Naive thymus-derived CD4-positive, alpha-beta T cell (primary cell): ENCODE results near the gene MRPL50. TPM values are rescaled to one million over a fixed set of nuclear protein-coding genes. Genes with fewer than 3 reads are reported as not detected.

Source experiments
- ATAC-seq: fragments of 150-1000 bp; cut with Tn5 transposase; 2 replicates; pipeline ENCODE4 v1.10.0; 2021; ENCODE audit warnings: mild to moderate bottlenecking, moderate library complexity
- CTCF ChIA-PET: fragments of 350-600 bp; sonication (Branson Sonifier 250); formaldehyde crosslinking; loops from one replicate; lab custom pipeline; 2021; ENCODE audit warnings: antibody characterized with exemption; lab: Charles Lee
- POLR2A ChIA-PET: fragments of 350-600 bp; sonication (Branson Sonifier 250); formaldehyde crosslinking; loops from one replicate; lab custom pipeline; 2021; ENCODE audit warnings: antibody characterized with exemption, inconsistent platforms; lab: Charles Lee
- DNase-seq, 9 donors: peaks; one replicate each; pipeline versions ENCODE4 v3.0.0 to v3.0.0-alpha.2; 2020 to 2022; ENCODE audit warnings: mixed read lengths in 1 of 9
- H3K27ac ChIP-seq: one replicate; pipeline ENCODE4 v1.7.0; 2013; ENCODE audit warnings: mild to moderate bottlenecking, low read depth, low read length, moderate library complexity
- H3K27me3 ChIP-seq, 2 donors: one replicate each; pipeline ENCODE4 v1.7.0; 2013; ENCODE audit warnings: low read length in 2 of 2, mild to moderate bottlenecking in 2 of 2, moderate library complexity in 2 of 2; ENCODE audit not compliant: control insufficient read depth in 2 of 2, insufficient read depth in 2 of 2
- H3K36me3 ChIP-seq, 3 experiments: 1 replicate in 2 of 3; 2 replicates in 1 of 3; pipeline ENCODE4 v1.7.0; 2013; ENCODE audit warnings: low read length in 3 of 3, mild to moderate bottlenecking in 3 of 3, moderate library complexity in 1 of 3; ENCODE audit not compliant: insufficient read depth in 3 of 3, control insufficient read depth in 2 of 3
- H3K4me1 ChIP-seq, 2 donors: one replicate each; pipeline ENCODE4 v1.7.0; 2013; ENCODE audit warnings: low read length in 2 of 2, mild to moderate bottlenecking in 2 of 2, moderate library complexity in 1 of 2; ENCODE audit not compliant: control insufficient read depth in 2 of 2, insufficient read depth in 2 of 2
- H3K4me3 ChIP-seq: 2 replicates; pipeline ENCODE4 v1.7.0; 2013; ENCODE audit warnings: mild to moderate bottlenecking, low read length
- H3K9me3 ChIP-seq, 3 experiments: 1 replicate in 2 of 3; 2 replicates in 1 of 3; pipeline ENCODE4 v1.7.0; 2013; ENCODE audit warnings: low read length in 3 of 3; ENCODE audit not compliant: control insufficient read depth in 2 of 3
- H3K27ac Mint-ChIP-seq, 9 donors: one replicate each; pipeline ENCODE4 v1.8.0; 2020 to 2022; ENCODE audit warnings: mixed read lengths in 9 of 9, mild to moderate bottlenecking in 8 of 9, moderate library complexity in 5 of 9, inconsistent platforms in 2 of 9
- H3K27me3 Mint-ChIP-seq, 5 donors: one replicate each; pipeline ENCODE4 v1.8.0; 2021 to 2022; ENCODE audit warnings: mixed read lengths in 5 of 5, mild to moderate bottlenecking in 1 of 5
- H3K36me3 Mint-ChIP-seq, 5 donors: one replicate each; pipeline ENCODE4 v1.8.0; 2020 to 2022; ENCODE audit warnings: mixed read lengths in 5 of 5, mild to moderate bottlenecking in 3 of 5, inconsistent platforms in 1 of 5
- H3K4me1 Mint-ChIP-seq, 7 donors: one replicate each; pipeline ENCODE4 v1.8.0; 2020 to 2022; ENCODE audit warnings: mixed read lengths in 7 of 7, mild to moderate bottlenecking in 3 of 7, inconsistent platforms in 1 of 7
- H3K4me3 Mint-ChIP-seq, 10 donors: one replicate each; pipeline ENCODE4 v1.8.0; 2020 to 2022; ENCODE audit warnings: mild to moderate bottlenecking in 10 of 10, mixed read lengths in 10 of 10, moderate library complexity in 6 of 10, inconsistent platforms in 2 of 10
- H3K9me3 Mint-ChIP-seq, 11 donors: one replicate each; pipeline ENCODE4 v1.8.0; 2020 to 2022; ENCODE audit warnings: mixed read lengths in 11 of 11, mild to moderate bottlenecking in 4 of 11, inconsistent platforms in 1 of 11, moderate library complexity in 1 of 11
- intact Hi-C, 2 donors: fragments of 100-400 bp; cut with micrococcal nuclease; formaldehyde crosslinking; loops; one replicate each; pipeline ENCODE4 v1.15.1; 2023
- polyA plus RNA-seq, 2 donors: library from polyadenylated mRNA; unstranded; fragments of 300-500 nt; fragmentation: Illumina TruSeq; gene quantifications; one replicate each; pipeline ENCODE4 v1.2.3, GENCODE V29; 2021
- total RNA-seq, 6 experiments: library from RNA in 5 of 6; stranded (reverse) in 5 of 6; gene quantifications; 1 replicate in 5 of 6; 2 replicates in 1 of 6; pipeline ENCODE4 v1.2.3 and lab custom pipeline; 2021 to 2026

Gene MRPL50
- total and polyA plus RNA-seq, 7 experiments from 2014 or later: 6.5 to 23.8 (median 14.9) TPM

- H3K27me3 ChIP-seq: no peaks in the 10 kb centered on the region
- H3K4me3 ChIP-seq: no peak overlapping the region
- peaks cover 0 to 4% (median 0%) of the 10 kb centered on the region in 5 donors for H3K36me3 Mint-ChIP-seq
- H3K4me3 Mint-ChIP-seq: no peak overlapping the region
- peaks cover 0 to 2% (median 0%) of the 10 kb centered on the region in 11 donors for H3K9me3 Mint-ChIP-seq
- H3K27ac Mint-ChIP-seq: no peak overlapping the region
- H3K27me3 Mint-ChIP-seq: peaks cover 5 to 44% (median 38%) of the 10 kb centered on the region in 5 donors
- DNase-seq: no peak
- no peaks in the 10 kb centered on the region for H3K36me3 ChIP-seq
- H3K4me1 Mint-ChIP-seq: no peaks in the 10 kb centered on the region
- CTCF ChIA-PET: no interaction called here
- POLR2A ChIA-PET: no interaction called here
- H3K9me3 ChIP-seq: no peaks in the 10 kb centered on the region
- intact Hi-C loops: no loop called here
- no peak overlapping the region for H3K27ac ChIP-seq
- H3K4me1 ChIP-seq: no peaks in the 10 kb centered on the region
- no peak for ATAC-seq
Measured at GRCh38 chr9:101432171-101432570, 33.8 kb upstream of the MRPL50 start.

GRCh38 chr9:101429736-101430135, 31.3 kb upstream of the MRPL50 start:
- no peak overlapping the region for H3K27ac Mint-ChIP-seq
- POLR2A ChIA-PET: no interaction called here
- peaks cover 0 to 4% (median 0%) of the 10 kb centered on the region in 5 donors for H3K36me3 Mint-ChIP-seq
- Histone ChIP-seq H3K27me3 (no peaks in the 10 kb centered on the region), H3K36me3 (no peaks in the 10 kb centered on the region), H3K4me3 (no peak overlapping the region), H3K27ac (no peak overlapping the region), H3K9me3 (no peaks in the 10 kb centered on the region), H3K4me1 (no peaks in the 10 kb centered on the region)
- no peak overlapping the region for H3K4me3 Mint-ChIP-seq
- peaks cover 0 to 33% (median 20%) of the 10 kb centered on the region in 5 donors for H3K27me3 Mint-ChIP-seq
- no peaks in the 10 kb centered on the region for H3K4me1 Mint-ChIP-seq
- no peak for DNase-seq
- intact Hi-C loops: no loop called here
- peaks cover 0 to 2% (median 0%) of the 10 kb centered on the region in 11 donors for H3K9me3 Mint-ChIP-seq
- CTCF ChIA-PET: no interaction called here
- no peak for ATAC-seq

GRCh38 chr9:101428909-101429308, 30.5 kb upstream of the MRPL50 start:
- Histone ChIP-seq H3K4me1 (no peaks in the 10 kb centered on the region), H3K36me3 (no peaks in the 10 kb centered on the region), H3K27me3 (no peaks in the 10 kb centered on the region), H3K9me3 (no peaks in the 10 kb centered on the region), H3K4me3 (no peak overlapping the region), H3K27ac (no peak overlapping the region)
- intact Hi-C loops: no loop called here
- ChIA-PET CTCF (no interaction called here), POLR2A (no interaction called here)
- ATAC-seq (no peak), DNase-seq (no peak)
- Mint-ChIP-seq H3K27ac (no peak overlapping the region), H3K4me1 (no peaks in the 10 kb centered on the region), H3K4me3 (no peak overlapping the region), H3K36me3 (peaks cover 0 to 6% (median 0%) of the 10 kb centered on the region in 5 donors), H3K27me3 (peaks cover 0 to 36% (median 17%) of the 10 kb centered on the region in 5 donors), H3K9me3 (peaks cover 0 to 6% (median 3%) of the 10 kb centered on the region in 11 donors)

GRCh38 chr9:101427957-101428655, 29.7 kb upstream of the MRPL50 start:
- no peaks in the 10 kb centered on the region for H3K27me3 ChIP-seq
- no peak overlapping the region for H3K4me3 ChIP-seq
- H3K9me3 Mint-ChIP-seq: peaks cover 2 to 13% (median 6%) of the 10 kb centered on the region in 11 donors
- intact Hi-C loops: no loop called here
- no peak overlapping the region for H3K4me3 Mint-ChIP-seq
- ChIA-PET POLR2A (no interaction called here), CTCF (no interaction called here)
- H3K4me1 Mint-ChIP-seq: no peaks in the 10 kb centered on the region
- H3K36me3 ChIP-seq: no peaks in the 10 kb centered on the region
- H3K27ac ChIP-seq: no peak overlapping the region
- ATAC-seq (no peak), DNase-seq (no peak)
- no peaks in the 10 kb centered on the region for H3K9me3 ChIP-seq
- H3K4me1 ChIP-seq: no peaks in the 10 kb centered on the region
- peaks cover 0 to 14% (median 0%) of the 10 kb centered on the region in 5 donors for H3K36me3 Mint-ChIP-seq
- no peak overlapping the region for H3K27ac Mint-ChIP-seq
- peaks cover 0 to 36% (median 13%) of the 10 kb centered on the region in 5 donors for H3K27me3 Mint-ChIP-seq

GRCh38 chr9:101427358-101427757, 28.9 kb upstream of the MRPL50 start:
- no peaks in the 10 kb centered on the region for H3K4me1 ChIP-seq
- Mint-ChIP-seq H3K27ac (no peak overlapping the region), H3K9me3 (peaks cover 2 to 18% (median 6%) of the 10 kb centered on the region in 11 donors), H3K36me3 (peaks cover 0 to 17% (median 0%) of the 10 kb centered on the region in 5 donors), H3K4me3 (no peak overlapping the region), H3K4me1 (no peaks in the 10 kb centered on the region), H3K27me3 (peaks cover 0 to 36% (median 13%) of the 10 kb centered on the region in 5 donors)
- no peak overlapping the region for H3K27ac ChIP-seq
- ChIA-PET POLR2A (no interaction called here), CTCF (no interaction called here)
- intact Hi-C loops: no loop called here
- no peak overlapping the region for H3K4me3 ChIP-seq
- no peaks in the 10 kb centered on the region for H3K9me3 ChIP-seq
- no peaks in the 10 kb centered on the region for H3K36me3 ChIP-seq
- no peaks in the 10 kb centered on the region for H3K27me3 ChIP-seq
- ATAC-seq: no peak
- no peak for DNase-seq

- Mint-ChIP-seq H3K36me3 (peaks cover 0 to 41% (median 19%) of the 10 kb centered on the region in 5 donors), H3K27me3 (peaks cover 0 to 4% (median 0%) of the 10 kb centered on the region in 5 donors), H3K9me3 (peaks cover 20 to 63% (median 33%) of the 10 kb centered on the region in 11 donors), H3K4me1 (no peaks in the 10 kb centered on the region), H3K4me3 (no peak overlapping the region), H3K27ac (no peak overlapping the region)
- no peak for ATAC-seq
- Histone ChIP-seq H3K4me3 (no peak overlapping the region), H3K9me3 (peaks cover 0 to 24% (median 5%) of the 10 kb centered on the region in 3 experiments), H3K36me3 (no peaks in the 10 kb centered on the region), H3K27ac (no peak overlapping the region), H3K27me3 (no peaks in the 10 kb centered on the region), H3K4me1 (no peaks in the 10 kb centered on the region)
- DNase-seq: no peak
- intact Hi-C loops: no loop called here
- ChIA-PET CTCF (no interaction called here), POLR2A (interaction anchor here (0.7 kb wide), 1 partner anchor 9 kb away, joined by 3 read pairs; no protein-coding TSS in a partner anchor)
Measured at GRCh38 chr9:101421653-101422065, 23.2 kb upstream of the MRPL50 start.

- Histone ChIP-seq H3K4me1 (no peaks in the 10 kb centered on the region), H3K27me3 (no peaks in the 10 kb centered on the region), H3K4me3 (no peak overlapping the region), H3K9me3 (peaks cover 0 to 31% (median 5%) of the 10 kb centered on the region in 3 experiments), H3K36me3 (no peaks in the 10 kb centered on the region), H3K27ac (no peak overlapping the region)
- ChIA-PET CTCF (no interaction called here), POLR2A (no interaction called here)
- ATAC-seq (no peak), DNase-seq (no peak)
- Mint-ChIP-seq H3K4me1 (no peaks in the 10 kb centered on the region), H3K9me3 (peaks cover 23 to 73% (median 43%) of the 10 kb centered on the region in 11 donors), H3K36me3 (peaks cover 2 to 50% (median 26%) of the 10 kb centered on the region in 5 donors), H3K27ac (no peak overlapping the region), H3K4me3 (no peak overlapping the region), H3K27me3 (peaks cover 0 to 4% (median 0%) of the 10 kb centered on the region in 5 donors)
- intact Hi-C loops: no loop called here
Measured at GRCh38 chr9:101419863-101420262, 21.4 kb upstream of the MRPL50 start.
